Fibroblast of lung (primary cell): ENCODE measurements around the gene OPA3. TPM values are rescaled to one million over a fixed set of nuclear protein-coding genes. Genes with fewer than 3 reads are reported as not detected.

ENCODE experiments used
- DNase-seq, 2 donors: peaks; one replicate each; pipeline versions ENCODE4 v3.0.0 to v3.0.0-alpha.2; 2010; ENCODE audit warnings: low read depth in 2 of 2
- H2AFZ ChIP-seq: 2 replicates; pipeline ENCODE4 v1.5.1; 2012; ENCODE audit warnings: low read length, control low read depth, inconsistent platforms
- H3K27ac ChIP-seq: 2 replicates; pipeline ENCODE4 v1.5.1; 2011; ENCODE audit warnings: low read length, control low read depth; ENCODE audit not compliant: insufficient read depth
- H3K27me3 ChIP-seq: 2 replicates; pipeline ENCODE4 v1.5.1; 2011; ENCODE audit warnings: mild to moderate bottlenecking, low read length; ENCODE audit not compliant: control insufficient read depth, insufficient read depth
- H3K36me3 ChIP-seq: 2 replicates; pipeline ENCODE4 v1.5.1; 2011; ENCODE audit warnings: low read length; ENCODE audit not compliant: control insufficient read depth, insufficient read depth
- H3K4me1 ChIP-seq: 2 replicates; pipeline ENCODE4 v1.5.1; 2011; ENCODE audit warnings: low read length; ENCODE audit not compliant: control insufficient read depth, insufficient read depth; ENCODE audit errors: extremely low read depth
- H3K4me2 ChIP-seq: 2 replicates; pipeline ENCODE4 v1.5.1; 2011; ENCODE audit warnings: low read length, control low read depth; ENCODE audit not compliant: insufficient read depth; ENCODE audit errors: extremely low read depth
- H3K4me3 ChIP-seq, 4 experiments: fragments of 200-600 bp in 1 of 4; sonication (generic) in 1 of 4; replicated peaks in 1 of 4; 2 replicates each; pipeline ENCODE4 v1.5.1; 2011 to 2016; ENCODE audit warnings: low read length in 4 of 4, low read depth in 3 of 4, mild to moderate bottlenecking in 3 of 4, control low read depth in 2 of 4, inconsistent platforms in 1 of 4, mixed read lengths in 1 of 4; ENCODE audit not compliant: insufficient read depth in 1 of 4; ENCODE audit errors: control extremely low read depth in 1 of 4
- H3K79me2 ChIP-seq: 2 replicates; pipeline ENCODE4 v1.5.1; 2012; ENCODE audit warnings: mild to moderate bottlenecking, low read length, inconsistent platforms; ENCODE audit not compliant: control insufficient read depth, insufficient read depth
- H3K9ac ChIP-seq: 2 replicates; pipeline ENCODE4 v1.5.1; 2011; ENCODE audit warnings: mild to moderate bottlenecking, low read length, control low read depth; ENCODE audit not compliant: insufficient read depth
- H3K9me3 ChIP-seq: 2 replicates; pipeline ENCODE4 v1.5.1; 2012; ENCODE audit warnings: low read depth, low read length; ENCODE audit not compliant: control insufficient read depth, insufficient read depth
- H4K20me1 ChIP-seq: 2 replicates; pipeline ENCODE4 v1.5.1; 2011; ENCODE audit warnings: low read length; ENCODE audit not compliant: control insufficient read depth, insufficient read depth; ENCODE audit errors: extremely low read depth
- CTCF ChIP-seq, 2 donors: IDR thresholded peaks in 1 of 2; conservative IDR thresholded peaks in 1 of 2; 1 replicate in 1 of 2; 2 replicates in 1 of 2; pipeline ENCODE4 v1.5.1; 2011 to 2012; ENCODE audit warnings: low read length in 2 of 2, control low read depth in 1 of 2, inconsistent platforms in 1 of 2, low read depth in 1 of 2, mild to moderate bottlenecking in 1 of 2
- EZH2 ChIP-seq: IDR thresholded peaks from 2 replicates; pipeline ENCODE4 v1.5.1; 2012; ENCODE audit warnings: low read length, control low read depth, mild to moderate bottlenecking; ENCODE audit errors: missing control alignments
- polyA plus RNA-seq, 2 donors: library from polyadenylated mRNA; depleted of rRNA in 1 of 2; stranded (reverse) in 1 of 2; unstranded in 1 of 2; fragments of >200 nt; gene quantifications; 2 replicates each; pipeline ENCODE4 v1.2.1, GENCODE V29; 2011 to 2012; ENCODE audit warnings: missing spikeins in 1 of 2
- total RNA-seq: library from RNA; depleted of rRNA; stranded (reverse); fragments of >200 nt; gene quantifications from 2 replicates; pipeline ENCODE4 v1.2.1, GENCODE V29; 2014

OPA3 gene
- total and polyA plus RNA-seq, 2 donors (not counting 1 experiment from before 2014, with no cell fraction given): 3.8 to 8.3 TPM

GRCh38 chr19:45527731-45528130, 56.9 kb downstream of the OPA3 start:
- Histone ChIP-seq H3K79me2 (no peaks in the 10 kb centered on the region), H3K4me2 (no peak overlapping the region), H3K9me3 (no peaks in the 10 kb centered on the region), H3K4me3 (no peak overlapping the region), H3K4me1 (peaks cover 6% of the 10 kb centered on the region), H2AFZ (no peak overlapping the region), H3K27ac (no peak overlapping the region), H3K36me3 (peaks cover 19% of the 10 kb centered on the region), H3K27me3 (no peaks in the 10 kb centered on the region), H3K9ac (no peak overlapping the region), H4K20me1 (no peaks in the 10 kb centered on the region)
- no peak for TF ChIP-seq EZH2
- no peak for TF ChIP-seq CTCF (conservative IDR thresholded peaks at IDR 0.05 in 1 of 2, IDR thresholded peaks at IDR 0.05 in 1 of 2; ENCODE audit: low read depth in 1 of 2, low read length in 2 of 2)
- no peak for DNase-seq

DNA sequence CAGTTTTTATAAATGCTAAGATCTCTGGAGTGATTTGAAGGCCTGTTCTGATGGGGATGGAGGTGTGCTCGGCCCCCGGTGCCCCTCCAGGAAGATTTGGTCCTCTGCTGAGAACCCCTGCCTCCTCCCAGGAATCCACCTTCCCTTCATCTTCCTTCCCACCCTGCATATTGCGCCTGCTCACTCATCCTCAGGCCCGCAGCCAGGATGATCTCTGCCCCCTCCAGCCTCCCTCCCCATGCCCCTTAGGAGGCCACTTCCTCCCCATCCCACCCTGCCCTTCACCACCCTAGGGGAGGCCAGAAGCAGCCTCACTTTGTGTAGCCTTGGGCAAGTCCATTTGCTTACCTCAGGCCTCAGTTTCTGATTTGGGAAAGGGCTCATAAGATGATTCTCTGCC, 57.6 kb downstream of the OPA3 start:
- Histone ChIP-seq H3K36me3 (peaks cover 19% of the 10 kb centered on the region), H3K9ac (no peak overlapping the region), H3K27ac (no peak overlapping the region), H3K79me2 (no peaks in the 10 kb centered on the region), H3K4me1 (peaks cover 6% of the 10 kb centered on the region), H3K4me3 (no peak overlapping the region), H3K4me2 (no peak overlapping the region), H3K9me3 (no peaks in the 10 kb centered on the region), H2AFZ (no peak overlapping the region), H3K27me3 (no peaks in the 10 kb centered on the region), H4K20me1 (no peaks in the 10 kb centered on the region)
- DNase-seq: no peak
- TF ChIP-seq EZH2: no peak
- no peak for TF ChIP-seq CTCF (conservative IDR thresholded peaks at IDR 0.05 in 1 of 2, IDR thresholded peaks at IDR 0.05 in 1 of 2; ENCODE audit: low read depth in 1 of 2, low read length in 2 of 2)

DNA sequence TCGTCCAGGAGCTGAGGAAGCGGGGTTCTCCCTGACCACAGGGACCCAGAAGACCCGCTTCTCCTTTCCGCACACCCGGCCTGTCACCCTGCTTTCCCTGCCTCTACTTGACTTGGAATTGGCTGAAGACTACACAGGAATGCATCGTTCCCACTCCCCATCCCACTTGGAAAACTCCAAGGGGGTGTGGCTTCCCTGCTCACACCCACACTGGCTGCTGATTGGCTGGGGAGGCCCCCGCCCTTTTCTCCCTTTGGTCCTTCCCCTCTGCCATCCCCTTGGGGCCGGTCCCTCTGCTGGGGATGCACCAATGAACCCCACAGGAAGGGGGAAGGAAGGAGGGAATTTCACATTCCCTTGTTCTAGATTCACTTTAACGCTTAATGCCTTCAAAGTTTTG, 58.5 kb downstream of the OPA3 start:
- no peak overlapping the region for H2AFZ ChIP-seq
- no peak overlapping the region for H3K27ac ChIP-seq
- H3K9me3 ChIP-seq: no peaks in the 10 kb centered on the region
- TF ChIP-seq EZH2 (no peak), CTCF (conservative IDR thresholded peaks at IDR 0.05 in 1 of 2, IDR thresholded peaks at IDR 0.05 in 1 of 2; ENCODE audit: low read depth in 1 of 2, low read length in 2 of 2) (no peak)
- H3K27me3 ChIP-seq: no peaks in the 10 kb centered on the region
- peaks cover 6% of the 10 kb centered on the region for H3K4me1 ChIP-seq
- peak; percentile 58 to 72 for DNase-seq
- no peak overlapping the region for H3K4me3 ChIP-seq
- H3K9ac ChIP-seq: no peak overlapping the region
- no peaks in the 10 kb centered on the region for H3K79me2 ChIP-seq
- no peaks in the 10 kb centered on the region for H4K20me1 ChIP-seq
- no peak overlapping the region for H3K4me2 ChIP-seq
- H3K36me3 ChIP-seq: peaks cover 24% of the 10 kb centered on the region
